Iris pigment epithelial cell (primary cell): ENCODE results near the gene LSM8.
"Not testable (repeated sequence)": the region's sequence is repeated elsewhere in the genome, so short reads cannot be mapped to it uniquely, and the experiment has no call there.

Source experiments
- DNase-seq: peaks from one replicate; pipeline ENCODE4 v3.0.0-alpha.2; 2011; ENCODE audit warnings: low read depth

LSM8 gene

DNA sequence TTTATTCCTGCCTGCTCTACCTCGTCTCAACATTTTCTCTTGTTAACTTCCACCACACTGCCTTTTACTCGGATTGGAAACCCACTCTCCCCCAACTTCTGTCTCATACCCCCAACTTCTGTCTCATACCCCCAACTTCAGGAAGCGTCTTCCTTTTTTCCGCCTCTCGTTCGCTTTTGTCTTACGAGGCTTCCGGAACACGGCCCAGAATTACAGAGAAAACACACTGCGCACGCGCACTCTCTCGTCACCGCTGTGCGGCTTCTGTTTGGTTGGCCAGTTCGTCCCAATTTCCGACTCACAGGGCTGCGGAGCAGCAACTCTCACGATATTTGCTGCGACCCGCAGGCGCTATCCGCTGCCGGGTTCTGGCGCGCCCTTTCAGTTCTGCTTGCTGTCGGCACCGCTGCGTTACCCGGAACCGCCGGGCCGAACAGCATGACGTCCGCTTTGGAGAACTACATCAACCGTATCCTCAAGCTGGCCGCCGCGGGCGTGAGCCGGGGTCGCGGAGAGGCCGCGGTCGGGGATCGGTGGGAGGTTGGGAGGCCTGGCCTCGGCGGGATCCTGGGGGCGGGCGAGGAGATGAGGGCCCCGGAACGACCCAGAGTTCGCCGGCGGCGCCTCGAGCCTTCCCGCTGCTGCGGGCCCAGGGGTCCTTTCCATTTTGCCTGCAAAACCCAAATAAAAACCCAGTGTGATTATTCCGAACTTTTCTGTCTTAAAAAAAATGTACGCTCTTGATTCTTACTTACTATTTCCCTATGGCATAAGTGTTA is at the start of gene LSM8:
Gene LSM8, plus strand, starts transcription at position 379 of the 779 bp plus-strand sequence. Its CDS starts 60 bp downstream, at position 439.
- peak; percentile 98 for DNase-seq

DNA sequence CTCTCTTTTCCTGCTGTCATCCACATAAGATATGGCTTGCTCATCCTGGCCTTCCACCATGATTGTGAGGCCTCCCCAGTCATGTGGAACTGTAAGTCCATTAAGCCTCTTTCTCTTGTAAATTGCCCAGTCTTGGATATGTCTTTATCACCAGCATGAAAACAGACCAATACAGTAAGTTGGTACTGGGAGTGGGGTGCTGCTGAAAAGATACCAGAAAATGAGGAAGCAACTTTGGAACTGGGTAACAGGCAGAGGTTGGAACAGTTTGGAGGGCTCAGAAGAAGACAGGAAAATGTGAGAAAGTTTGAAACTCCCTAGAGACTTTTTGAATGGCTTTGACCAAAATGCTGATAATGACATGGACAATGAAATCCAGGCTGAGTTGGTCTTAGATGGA is 49.5 kb upstream of the LSM8 start:
- DNase-seq = not testable (repeated sequence)

DNA sequence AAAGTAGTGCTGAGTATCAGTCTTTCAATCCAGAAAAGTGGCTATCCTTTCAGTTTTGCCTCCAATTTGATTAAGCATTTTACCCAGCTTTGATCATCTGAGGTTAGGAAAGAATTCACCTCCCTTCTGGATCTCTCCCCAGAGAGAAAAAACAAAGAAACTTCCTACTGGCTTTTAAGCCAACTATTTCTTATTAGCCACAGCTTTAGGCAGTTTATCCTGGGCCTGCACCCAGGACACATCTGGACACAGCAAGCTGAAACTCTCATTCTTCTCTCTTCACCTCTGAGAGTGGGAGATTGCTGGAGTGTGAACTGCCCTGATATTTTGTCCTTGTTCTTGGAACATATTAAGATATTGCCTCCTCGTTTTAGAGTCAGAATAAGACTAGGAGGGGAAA is 43.5 kb upstream of the LSM8 start:
- DNase-seq = no peak

DNA sequence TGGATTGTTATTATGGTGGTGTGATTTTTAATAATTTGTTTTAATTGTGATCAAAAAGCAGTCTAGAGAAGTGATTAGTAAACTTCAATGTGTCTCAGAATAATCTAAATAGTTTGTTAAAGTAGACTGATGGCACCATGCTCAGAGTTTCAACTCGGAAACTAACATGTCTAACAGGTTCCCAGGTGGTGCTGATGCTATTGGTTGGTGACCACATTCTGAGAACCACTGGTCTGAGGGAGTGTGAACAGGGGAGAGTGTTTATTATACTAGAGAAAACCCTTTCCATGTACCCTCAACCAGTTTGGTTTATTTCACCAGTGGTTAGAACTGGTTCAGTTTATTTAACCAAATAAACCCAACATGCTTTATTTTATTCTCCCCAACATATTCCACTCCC is 42.0 kb upstream of the LSM8 start:
- no peak for DNase-seq

DNA sequence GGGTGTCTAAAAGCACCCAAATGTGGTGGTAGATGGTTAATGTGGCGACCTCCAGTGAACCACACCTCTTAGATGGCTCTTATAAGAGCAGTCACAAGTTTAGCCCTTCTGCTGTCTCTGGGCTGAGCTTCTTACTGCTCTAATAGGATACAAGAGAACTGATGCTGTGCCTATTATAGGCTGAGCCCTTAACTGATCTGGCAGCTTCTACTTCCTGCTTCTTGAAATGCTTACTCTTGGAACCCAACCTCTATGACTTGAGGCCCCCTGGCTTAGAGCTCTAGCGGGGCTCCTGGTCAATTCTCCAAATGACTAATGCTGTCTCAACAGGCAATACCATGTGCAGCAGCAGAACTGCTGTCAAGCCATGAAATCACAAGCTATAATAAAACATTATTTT is 35.0 kb upstream of the LSM8 start:
- peak; percentile 25 for DNase-seq

DNA sequence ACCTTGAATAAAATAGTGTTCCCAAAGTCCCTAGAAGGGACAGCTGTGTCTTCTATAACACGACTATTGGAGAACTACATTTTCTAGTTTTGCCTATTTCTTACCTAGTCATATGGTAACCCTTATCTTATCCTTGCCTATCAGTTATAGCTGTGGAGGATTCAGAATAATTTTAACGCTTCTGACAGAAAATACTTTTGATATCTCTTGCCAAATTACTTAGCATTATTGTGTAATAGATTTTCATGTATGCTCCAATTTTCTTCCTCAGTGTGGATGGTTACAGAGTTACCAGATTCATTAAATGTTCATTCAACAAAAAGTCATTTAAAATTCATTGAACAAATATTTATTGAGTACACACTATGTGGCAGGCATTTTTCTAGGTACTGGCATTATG is 34.6 kb upstream of the LSM8 start:
- DNase-seq = no peak

DNA sequence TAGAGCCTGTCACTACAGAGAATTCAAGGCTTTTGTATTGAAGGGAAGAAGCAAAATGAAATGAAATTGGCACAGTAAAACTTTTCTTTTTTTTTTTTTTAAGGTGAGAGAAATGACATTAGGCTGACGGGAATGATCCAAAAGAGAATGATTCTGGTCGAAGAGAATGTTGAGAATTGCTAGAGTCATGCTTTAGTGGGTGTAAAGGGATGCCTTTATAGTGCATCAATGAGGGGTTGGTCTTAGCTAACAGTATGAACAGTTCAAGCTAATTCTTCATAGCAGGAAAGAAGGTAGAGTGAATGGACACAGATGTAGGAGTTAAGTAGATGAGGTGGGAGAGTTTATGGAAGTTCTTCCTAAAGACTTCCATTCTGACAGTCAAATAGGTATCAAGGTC is 32.3 kb upstream of the LSM8 start:
- peak; percentile 1 for DNase-seq

DNA sequence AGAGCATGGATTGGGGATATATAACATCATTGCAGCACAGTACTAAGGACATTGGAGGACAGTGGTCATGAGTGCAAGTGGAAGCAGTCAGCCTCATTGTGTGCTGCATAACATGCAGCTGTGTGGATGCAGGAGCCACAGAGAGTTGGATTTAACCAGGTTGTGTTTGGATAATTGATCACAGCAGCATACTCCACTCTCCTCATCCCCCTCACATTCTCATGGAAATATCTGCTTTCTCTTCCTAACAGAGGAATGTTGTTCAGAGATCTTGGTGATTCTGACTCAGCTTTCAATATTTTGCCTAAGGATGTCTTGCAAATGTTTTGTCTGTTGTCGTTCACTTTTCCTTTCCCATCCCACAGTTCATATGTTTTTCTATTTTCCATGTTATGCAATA is 31.8 kb upstream of the LSM8 start:
- peak; percentile 4 for DNase-seq

DNA sequence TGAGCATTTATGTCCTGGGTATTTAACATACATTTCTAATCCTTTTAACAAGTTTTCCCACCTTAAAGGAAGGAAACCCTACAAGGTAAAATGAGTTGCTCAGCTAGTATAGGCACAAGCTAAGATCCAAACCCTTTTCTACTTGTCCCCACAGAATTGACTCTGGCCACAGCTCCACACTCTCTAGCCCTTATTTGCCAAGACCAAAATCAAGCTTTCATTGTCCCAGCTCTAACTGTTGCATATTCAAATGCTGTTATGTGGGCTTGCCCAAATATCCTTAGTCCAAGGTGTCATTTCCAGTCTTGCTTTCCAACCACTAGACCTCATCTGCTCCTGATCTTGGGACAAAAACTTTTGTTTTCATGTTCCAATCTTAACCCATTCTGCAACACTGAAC is 31.3 kb upstream of the LSM8 start:
- no peak for DNase-seq

DNA sequence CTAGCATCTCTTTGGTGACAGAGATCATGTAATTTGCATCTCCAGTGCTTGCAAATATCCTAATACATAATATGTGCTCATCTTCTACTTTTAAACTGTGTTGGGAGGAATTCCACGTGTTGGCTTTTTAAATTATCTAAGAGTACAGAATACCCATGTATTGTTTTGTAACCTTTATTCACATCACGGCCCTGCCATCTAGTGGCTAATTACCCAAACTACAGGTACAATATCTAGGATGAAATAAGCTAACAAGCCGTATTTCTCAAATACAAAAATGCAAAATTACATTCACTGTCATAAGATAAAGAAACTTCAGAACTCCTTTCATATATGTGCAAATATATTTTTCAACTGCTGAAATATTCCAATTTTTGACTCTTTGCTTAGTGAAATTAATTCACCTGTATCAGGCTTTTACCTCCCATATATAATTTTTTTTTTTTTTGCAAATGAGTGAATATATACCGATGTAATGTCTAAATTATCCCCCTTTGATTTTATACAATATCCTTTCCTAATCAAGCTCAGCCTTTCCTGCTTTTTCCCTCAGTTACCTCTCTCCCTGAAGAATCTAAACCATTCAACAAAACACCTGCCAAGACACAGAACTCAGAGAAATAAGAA is 30.3 kb upstream of the LSM8 start:
- DNase-seq = peak; percentile 47

DNA sequence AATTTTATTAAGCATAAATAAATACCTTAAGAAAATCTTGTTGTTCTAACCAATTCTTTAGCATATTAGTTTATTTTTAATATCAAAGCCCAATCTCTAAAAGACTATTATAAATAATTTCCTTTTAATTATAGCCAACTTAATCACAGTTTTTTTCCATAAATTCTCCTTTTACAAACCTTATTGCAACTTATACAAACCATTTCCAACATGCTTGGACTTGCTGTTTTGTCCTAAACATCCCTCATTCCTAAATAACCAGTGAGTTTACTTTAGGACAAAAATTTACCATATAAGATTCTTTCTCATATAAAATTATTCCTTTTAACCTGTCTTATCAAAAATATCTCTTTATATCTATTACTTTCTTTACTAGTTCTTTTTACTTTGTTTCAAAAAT is 25.2 kb upstream of the LSM8 start:
- no peak for DNase-seq

DNA sequence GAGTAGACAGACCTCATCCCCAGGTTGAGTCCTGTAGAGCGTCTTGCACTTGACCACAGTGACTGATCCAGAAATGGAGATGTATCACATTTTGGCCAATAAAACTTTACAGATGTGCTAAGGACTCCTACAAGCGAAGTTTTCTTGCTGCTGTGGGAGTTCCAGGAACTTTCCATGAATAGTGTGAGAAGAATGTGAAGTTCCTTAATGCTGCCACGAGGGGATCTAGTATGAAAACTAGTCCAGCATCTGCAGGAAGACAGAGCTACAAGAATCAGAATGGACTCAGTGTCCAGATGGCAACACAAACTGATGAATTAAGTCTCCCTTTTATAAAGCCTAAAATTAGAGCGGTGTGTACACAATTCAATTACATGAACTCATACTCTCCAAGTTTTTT is 14.8 kb upstream of the LSM8 start:
- peak; percentile 26 for DNase-seq

DNA sequence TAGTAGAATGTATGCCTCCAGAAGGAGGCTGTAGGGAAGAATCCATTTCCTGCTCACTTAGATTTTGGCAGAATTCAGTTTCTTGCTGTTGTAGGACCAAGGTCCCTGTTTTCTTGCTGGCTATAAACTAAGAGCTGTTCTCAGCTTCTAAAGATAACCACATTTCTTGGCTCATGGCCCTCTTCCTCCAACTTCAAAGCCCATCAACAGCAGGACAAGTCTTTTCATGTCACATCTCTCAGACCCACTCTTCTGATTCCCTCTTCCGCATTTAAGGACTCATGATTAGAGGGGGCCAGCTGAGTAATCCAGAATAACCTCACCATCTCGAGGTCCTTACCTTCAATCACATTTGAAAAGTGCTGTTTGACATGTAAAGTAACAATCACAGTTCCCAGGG is 8.2 kb upstream of the LSM8 start:
- DNase-seq = no peak

DNA sequence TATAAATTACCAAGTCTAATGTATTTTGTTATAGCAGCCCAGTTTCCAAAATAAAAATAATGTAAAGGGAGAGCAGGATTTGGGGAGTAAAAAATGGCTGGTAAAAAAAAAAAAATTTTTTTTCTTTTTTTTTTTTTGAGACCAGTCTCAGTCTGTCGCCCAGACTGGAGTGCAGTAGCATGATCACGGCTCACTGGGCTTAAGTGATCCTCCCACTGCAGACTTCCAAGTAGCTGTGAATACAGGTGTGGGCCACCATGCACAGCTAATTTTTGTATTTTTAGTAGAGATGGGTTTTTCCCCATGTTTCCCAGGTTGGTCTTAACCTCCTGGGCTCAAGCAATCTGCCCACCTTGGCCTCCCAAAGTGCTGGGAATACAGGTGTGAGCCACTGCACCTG is 4.8 kb upstream of the LSM8 start:
- no peak for DNase-seq

DNA sequence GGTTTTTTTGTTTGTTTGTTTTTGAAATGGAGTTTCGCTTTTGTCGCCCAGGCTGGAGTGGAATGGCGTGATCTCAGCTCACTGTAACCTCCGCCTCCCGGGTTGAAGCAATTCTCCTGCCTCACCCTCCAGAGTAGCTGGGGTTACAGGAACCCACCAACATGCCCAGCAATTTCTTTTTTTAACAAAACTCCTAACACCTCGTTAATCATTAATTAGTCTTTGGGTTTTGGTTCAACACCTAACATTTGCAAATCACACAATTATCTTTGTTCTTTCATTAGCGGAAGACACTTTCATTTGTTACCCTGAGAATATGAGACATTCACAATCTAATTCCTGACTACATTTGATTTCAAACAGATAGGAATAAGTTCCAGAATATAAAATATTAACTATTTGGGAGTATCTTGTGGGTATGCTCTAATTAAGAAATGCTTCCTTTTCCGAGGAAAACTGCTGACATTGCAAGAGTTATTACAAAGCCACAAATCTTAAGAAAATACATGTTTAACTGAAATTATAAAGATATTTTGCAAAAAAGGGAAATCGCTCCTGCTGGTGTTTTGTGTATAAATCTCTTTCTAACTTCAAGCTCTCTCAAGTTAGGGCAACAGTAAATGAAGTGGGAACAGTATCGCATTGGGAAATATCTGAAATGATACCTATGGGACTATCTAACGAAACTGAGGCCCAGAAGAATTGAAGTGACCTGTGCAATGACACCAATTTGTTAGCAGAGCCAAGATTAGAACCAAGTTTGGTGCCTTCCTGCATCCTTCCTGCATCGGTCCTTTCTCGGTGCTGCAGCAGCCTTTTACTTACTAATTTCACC is 1.2 kb upstream of the LSM8 start:
- DNase-seq = no peak

DNA sequence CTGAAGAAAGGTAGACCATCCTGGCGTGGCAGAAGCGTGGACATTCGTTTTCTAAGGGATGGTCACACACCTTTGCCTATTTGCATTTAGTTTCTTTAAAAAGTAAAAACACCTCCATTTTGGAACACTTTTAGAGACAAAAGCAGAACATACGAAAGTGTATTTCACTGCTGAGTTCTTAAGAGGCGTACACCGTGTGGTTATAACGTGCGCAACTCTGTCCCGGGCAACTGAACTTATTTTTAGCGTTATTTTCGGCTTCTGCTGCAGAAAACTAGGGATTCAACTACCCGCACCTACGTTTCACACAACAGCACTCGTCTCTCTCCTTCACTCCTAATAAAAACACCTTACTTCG is 557 bp upstream of the LSM8 start:
- DNase-seq = no peak

DNA sequence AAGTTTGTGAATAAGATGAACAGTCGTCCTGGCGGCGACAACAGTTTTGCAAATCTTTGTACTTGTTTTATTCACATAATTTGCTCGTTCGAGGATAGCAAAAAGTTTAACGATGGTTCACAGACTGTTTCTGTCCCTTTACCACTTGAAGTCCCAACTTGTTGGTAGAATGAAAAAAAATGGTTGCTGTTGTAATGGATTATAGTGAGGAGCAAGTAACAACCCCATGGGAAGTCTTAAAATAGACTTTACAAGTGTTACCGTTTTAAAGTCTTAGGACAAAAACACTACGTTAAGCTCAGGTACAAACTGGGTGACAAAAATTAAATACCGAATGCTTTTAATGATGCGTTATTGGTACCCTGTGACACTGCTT is 589 bp downstream of the LSM8 start:
- no peak for DNase-seq

DNA sequence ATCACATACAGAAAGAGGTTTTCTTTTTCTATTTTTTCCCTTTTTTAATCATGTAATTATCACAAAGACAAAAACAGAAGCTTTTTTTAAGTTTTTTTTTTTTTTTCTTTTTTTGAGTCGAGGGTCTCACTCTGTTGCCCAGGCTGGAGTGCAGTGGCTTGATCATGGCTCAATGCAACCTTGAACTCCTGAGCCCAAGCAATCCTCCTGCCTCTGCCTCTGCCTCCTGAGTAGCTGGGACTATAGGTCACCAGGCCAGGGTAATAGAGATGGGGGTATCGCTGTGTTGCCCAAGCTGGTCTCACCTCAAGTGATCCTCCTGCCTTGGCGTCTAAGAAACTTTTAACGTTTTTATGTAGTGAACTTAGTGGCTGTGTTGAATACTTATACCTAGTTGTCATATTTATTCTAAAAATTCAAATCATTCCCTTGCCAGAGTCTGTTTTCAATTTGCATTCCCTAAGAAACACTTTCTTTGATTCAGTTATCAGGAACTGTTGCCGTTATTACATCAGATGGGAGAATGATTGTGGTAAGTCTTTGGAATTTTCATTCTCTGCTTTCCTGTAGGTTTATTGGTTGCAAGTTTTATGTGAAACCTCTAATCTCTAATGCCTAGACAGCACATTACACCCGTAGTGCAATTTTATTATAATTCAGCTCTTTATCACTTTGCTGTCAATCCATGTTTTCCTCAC is 1.3 kb downstream of the LSM8 start:
- DNase-seq = peak; percentile 14

DNA sequence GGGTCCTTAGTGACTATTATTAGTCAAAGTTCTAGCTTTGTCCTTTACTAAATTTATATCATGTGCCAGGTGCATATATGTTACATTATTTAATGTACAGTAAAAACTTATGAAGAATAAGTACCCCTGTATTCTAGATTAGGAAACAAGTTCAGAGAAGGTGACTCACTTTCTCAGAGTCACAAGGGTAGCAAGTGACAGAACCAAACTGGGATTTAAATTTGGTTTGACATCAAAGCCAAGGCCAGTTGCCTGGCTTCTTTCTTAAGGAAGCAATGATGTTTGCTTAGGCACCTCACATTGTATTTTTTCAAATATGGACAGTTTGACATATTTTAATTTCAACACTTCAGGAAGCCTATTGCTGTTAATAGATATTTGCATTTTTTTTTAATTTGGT is 2.5 kb downstream of the LSM8 start:
- DNase-seq = peak; percentile 7

DNA sequence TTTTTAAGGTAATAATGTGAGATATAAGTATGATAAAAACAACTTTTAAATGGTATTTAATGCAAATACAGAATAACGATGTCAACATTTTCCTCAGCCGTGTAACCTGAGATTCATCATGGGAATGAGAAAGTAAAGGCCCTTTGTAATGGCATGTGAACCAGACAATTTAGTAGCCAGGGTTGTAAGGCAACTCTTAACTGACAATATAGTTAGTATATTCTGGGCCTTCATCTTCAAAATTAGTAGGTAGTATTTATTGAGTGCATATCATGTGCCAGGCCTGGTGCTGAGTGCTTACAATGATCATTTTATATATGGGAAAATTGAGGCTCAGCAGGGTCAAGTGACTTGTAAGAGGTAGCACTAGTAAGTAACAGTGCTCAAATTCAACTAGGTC is 10.6 kb downstream of the LSM8 start:
- no peak for DNase-seq

DNA sequence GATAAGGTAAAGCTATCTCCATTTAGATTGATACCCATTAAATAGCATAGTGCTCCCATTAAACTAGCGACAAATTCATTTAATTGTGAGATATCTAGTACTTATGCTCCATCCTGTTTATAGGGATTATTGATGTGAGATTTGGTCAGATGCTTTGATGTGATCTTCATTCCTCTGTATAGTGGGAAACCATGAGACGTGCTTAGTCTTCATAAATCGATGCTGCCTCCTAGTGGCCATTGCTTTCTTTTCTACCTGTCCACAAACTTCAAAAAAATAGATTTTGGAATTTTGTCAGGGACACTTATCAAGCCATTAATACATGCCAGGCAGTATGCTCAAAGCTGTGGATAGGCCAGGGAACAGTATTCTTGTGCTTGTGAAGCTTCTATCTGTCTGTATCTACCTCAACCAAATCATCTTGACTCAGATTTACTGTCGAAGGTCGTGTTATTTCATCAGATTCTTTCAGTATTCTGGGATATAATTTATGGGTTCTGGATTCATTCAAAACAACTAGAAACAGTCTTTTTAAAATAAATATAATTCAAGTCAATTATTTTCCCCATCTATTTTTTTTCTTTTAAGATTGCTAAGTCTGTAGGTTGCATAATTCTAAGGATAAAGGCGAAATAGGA is 12.0 kb downstream of the LSM8 start:
- DNase-seq = peak; percentile 67

DNA sequence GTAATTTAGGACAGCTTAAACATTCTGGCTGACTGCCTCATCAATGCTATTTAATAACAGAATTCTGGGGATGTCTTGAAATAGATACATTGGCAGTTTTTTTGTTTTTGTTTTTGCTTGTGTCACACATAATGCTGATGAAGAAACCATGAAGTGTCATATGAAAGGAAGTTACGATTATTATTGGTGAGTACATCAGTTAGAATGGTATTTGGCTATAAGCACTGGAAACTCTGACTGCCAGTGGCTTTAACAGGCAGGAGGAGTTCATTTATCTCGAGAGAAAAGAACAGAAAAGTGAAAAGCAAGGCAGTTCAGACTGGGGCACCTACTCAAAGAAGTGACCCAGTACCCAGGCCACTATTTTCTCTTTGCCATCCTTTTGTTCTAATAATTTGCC is 18.1 kb downstream of the LSM8 start:
- DNase-seq = peak; percentile 9
